Skeletal muscle tissue (tissue), 4 donors: Measurements from ENCODE around the gene TPST2. TPM values are rescaled to one million over a fixed set of nuclear protein-coding genes. Genes with fewer than 3 reads are reported as not detected.

Experiments used
- H3K27ac ChIP-seq: one replicate; pipeline ENCODE4 v1.7.0; 2013; ENCODE audit warnings: mild to moderate bottlenecking, low read depth, low read length, inconsistent platforms
- H3K27me3 ChIP-seq, 3 donors: one replicate each; pipeline ENCODE4 v1.7.0; 2013; ENCODE audit warnings: low read length in 3 of 3; ENCODE audit not compliant: control insufficient read depth in 3 of 3, insufficient read depth in 3 of 3
- H3K36me3 ChIP-seq, 3 donors: one replicate each; pipeline ENCODE4 v1.7.0; 2013; ENCODE audit warnings: low read length in 3 of 3; ENCODE audit not compliant: control insufficient read depth in 3 of 3, insufficient read depth in 3 of 3
- H3K4me1 ChIP-seq, 3 donors: one replicate each; pipeline ENCODE4 v1.7.0; 2013; ENCODE audit warnings: low read length in 3 of 3, mild to moderate bottlenecking in 3 of 3; ENCODE audit not compliant: control insufficient read depth in 3 of 3, insufficient read depth in 3 of 3
- H3K4me3 ChIP-seq, 3 donors: one replicate each; pipeline ENCODE4 v1.7.0; 2013; ENCODE audit warnings: low read length in 3 of 3
- H3K9ac ChIP-seq, 3 donors: one replicate each; pipeline ENCODE4 v1.7.0; 2013; ENCODE audit warnings: low read length in 3 of 3, mild to moderate bottlenecking in 3 of 3, moderate library complexity in 2 of 3, low read depth in 1 of 3
- H3K9me3 ChIP-seq, 3 donors: one replicate each; pipeline ENCODE4 v1.7.0; 2013; ENCODE audit warnings: low read length in 3 of 3; ENCODE audit not compliant: control insufficient read depth in 3 of 3
- total RNA-seq: library from RNA; depleted of rRNA; stranded (reverse); fragments of >200 nt; gene quantifications from one replicate; pipeline ENCODE4 v1.2.3, GENCODE V29; 2014
- donor health status: Osteomylitis.

TPST2 gene
- total RNA-seq, 1 donor from 2014 or later: 6.8 TPM

DNA sequence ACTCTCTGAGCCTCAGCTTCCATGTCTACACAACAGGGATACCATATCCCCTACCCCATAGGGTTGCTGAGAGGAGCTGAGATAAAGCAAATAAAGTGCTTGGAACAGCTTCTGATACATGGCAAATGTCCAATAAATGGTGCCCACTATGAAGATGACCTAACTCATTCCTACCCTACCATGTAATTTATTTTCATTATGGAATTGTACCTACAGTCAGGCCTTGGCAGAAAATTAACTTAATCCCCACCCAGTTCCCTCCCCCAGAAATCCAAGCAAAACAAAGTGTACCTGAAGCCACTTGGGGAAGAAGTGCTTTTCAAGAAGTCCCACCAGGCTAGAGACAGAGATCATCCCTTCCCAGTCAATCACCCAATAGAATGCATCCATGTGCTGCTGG is 95.4 kb downstream of the TPST2 start:
- no peaks in the 10 kb centered on the region for H3K27me3 ChIP-seq
- H3K27ac ChIP-seq: no peak overlapping the region
- no peak overlapping the region for H3K4me3 ChIP-seq
- peaks cover 72 to 82% (median 82%) of the 10 kb centered on the region in 3 donors for H3K36me3 ChIP-seq
- H3K4me1 ChIP-seq: peaks cover 0 to 8% (median 5%) of the 10 kb centered on the region in 3 donors
- no peak overlapping the region for H3K9ac ChIP-seq
- H3K9me3 ChIP-seq: no peaks in the 10 kb centered on the region

DNA sequence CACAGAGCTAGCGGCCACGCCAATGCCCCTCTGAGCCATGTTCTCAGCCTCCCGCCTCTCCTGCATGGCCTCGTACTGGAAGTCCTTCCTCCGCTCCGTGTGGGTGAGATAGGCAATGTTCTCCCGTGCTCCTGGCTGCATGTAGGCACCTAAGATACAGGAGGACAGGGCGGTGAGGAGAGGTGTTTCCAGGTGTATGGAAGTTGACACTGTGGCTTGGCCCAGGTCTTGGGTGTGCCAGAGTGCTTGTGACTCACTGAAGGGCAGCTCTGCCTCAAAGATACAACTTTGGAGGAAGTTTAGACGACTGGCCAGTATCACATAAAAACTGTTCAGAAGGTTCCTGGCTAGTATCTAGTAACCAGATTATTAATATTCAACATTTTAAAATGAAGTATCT is 97.7 kb downstream of the TPST2 start:
- H3K4me3 ChIP-seq: no peak overlapping the region
- H3K9ac ChIP-seq: no peak overlapping the region
- H3K27ac ChIP-seq: no peak overlapping the region
- no peaks in the 10 kb centered on the region for H3K4me1 ChIP-seq
- H3K27me3 ChIP-seq: no peaks in the 10 kb centered on the region
- H3K36me3 ChIP-seq: peaks cover 79 to 92% (median 86%) of the 10 kb centered on the region in 3 donors
- H3K9me3 ChIP-seq: no peaks in the 10 kb centered on the region

DNA sequence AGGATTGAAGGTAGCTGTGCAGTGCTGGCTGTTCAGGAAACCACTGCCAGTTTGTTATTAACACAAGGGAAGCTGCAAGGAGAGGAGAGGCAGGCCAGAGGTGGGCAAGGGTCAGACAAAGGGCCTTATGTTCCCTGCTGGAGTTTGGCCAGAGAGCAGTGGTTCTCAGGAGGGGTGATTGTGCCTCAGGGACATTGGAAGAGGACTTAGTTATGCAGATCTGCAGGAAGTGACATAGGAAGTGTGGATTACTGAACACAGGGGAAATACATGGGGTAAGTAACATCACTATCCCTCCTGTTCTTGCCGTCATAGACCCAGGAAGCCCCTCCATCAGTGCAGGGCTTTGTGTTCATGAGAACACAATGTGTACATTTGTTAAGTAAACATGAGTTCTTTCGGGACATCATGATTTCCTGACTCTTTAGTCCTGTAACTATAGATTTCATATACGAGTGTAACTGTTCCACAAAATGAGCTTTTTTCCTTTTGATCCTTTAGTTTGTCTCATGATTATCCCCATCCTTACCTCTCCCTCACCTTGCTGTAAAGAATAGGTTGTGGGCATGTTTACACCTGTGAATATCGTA is 100.4 kb downstream of the TPST2 start:
- Histone ChIP-seq H3K4me1 (peaks cover 7 to 11% (median 7%) of the 10 kb centered on the region in 3 donors), H3K4me3 (no peak overlapping the region), H3K27ac (no peak overlapping the region), H3K36me3 (peaks cover 58 to 70% (median 65%) of the 10 kb centered on the region in 3 donors), H3K9ac (no peak overlapping the region), H3K27me3 (no peaks in the 10 kb centered on the region), H3K9me3 (no peaks in the 10 kb centered on the region)

DNA sequence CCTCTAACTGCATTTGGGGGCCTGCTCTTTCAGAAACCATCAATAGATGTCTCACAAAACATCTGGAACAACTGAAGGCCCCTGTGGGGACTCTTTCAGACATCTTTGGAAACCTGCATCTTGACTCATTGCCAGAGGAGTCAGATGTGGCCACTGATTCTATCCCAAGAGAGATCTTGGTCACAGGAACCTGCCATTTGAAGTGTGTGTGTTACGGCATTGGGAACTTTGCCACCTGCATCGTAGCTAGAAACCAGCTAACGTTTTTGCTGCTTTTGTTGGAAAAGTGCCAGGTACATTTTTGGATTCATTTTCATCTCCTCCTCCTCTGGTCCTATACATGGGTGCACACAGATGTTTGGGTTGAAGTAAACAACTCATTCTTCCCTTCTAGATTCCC is 101.9 kb downstream of the TPST2 start:
- H3K4me3 ChIP-seq: no peak overlapping the region
- no peaks in the 10 kb centered on the region for H3K27me3 ChIP-seq
- peaks cover 13 to 18% (median 18%) of the 10 kb centered on the region in 3 donors for H3K4me1 ChIP-seq
- peaks cover 44 to 56% (median 51%) of the 10 kb centered on the region in 3 donors for H3K36me3 ChIP-seq
- H3K27ac ChIP-seq: no peak overlapping the region
- no peaks in the 10 kb centered on the region for H3K9me3 ChIP-seq
- H3K9ac ChIP-seq: no peak overlapping the region

DNA sequence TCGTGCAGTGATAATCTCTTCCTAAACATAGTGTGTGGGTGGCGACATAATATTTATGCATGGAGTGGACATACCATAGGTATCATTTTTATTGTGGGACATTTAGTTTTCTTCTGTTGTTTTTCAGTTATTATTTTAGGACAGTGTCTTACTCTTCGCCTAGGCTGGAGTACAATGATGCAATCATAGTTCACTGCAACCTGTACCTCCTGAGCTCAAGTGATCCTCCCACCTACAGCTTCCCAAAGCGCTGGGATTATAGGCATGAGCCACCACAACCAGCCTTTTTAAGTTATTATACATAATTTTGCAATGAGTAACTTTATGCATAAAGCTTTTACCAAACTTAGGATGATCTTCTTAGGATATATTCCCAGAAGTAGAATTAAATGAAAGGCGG is 103.5 kb downstream of the TPST2 start:
- Histone ChIP-seq H3K4me3 (no peak overlapping the region), H3K4me1 (peaks cover 24 to 34% (median 34%) of the 10 kb centered on the region in 3 donors), H3K36me3 (peaks cover 32 to 45% (median 41%) of the 10 kb centered on the region in 3 donors), H3K27ac (no peak overlapping the region), H3K9ac (no peak overlapping the region), H3K27me3 (no peaks in the 10 kb centered on the region), H3K9me3 (no peaks in the 10 kb centered on the region)

DNA sequence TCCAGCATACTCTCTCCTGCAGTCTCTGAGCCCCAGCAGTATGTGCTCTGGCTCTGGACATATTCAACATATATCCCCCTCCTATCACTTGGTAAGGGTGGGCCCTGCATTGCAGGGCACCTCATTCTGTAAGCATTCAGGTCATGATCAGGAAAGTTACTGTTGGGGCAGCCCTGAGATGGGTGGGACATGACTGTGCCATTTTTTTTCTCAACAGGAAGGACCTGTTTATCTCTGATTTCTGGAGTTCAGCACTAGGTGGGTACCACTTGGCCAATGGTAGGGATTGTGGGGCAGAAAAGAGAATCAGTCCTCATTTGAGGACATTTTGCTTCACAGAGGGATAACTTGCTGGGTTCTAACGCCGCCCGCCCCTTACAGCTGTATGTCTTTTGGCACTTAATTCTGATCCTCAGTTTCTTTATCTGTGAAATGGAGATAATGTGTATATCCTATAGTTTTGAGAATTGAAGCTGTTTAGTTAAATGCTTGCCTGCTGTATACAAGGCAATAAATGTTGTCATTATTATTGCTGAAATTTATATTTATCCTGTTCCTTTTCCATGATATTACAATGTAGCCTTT is 104.0 kb downstream of the TPST2 start:
- H3K9me3 ChIP-seq: no peaks in the 10 kb centered on the region
- no peak overlapping the region for H3K9ac ChIP-seq
- peaks cover 29 to 39% (median 39%) of the 10 kb centered on the region in 3 donors for H3K4me1 ChIP-seq
- H3K4me3 ChIP-seq: no peak overlapping the region
- H3K36me3 ChIP-seq: peaks cover 28 to 45% (median 38%) of the 10 kb centered on the region in 3 donors
- H3K27me3 ChIP-seq: no peaks in the 10 kb centered on the region
- no peak overlapping the region for H3K27ac ChIP-seq

DNA sequence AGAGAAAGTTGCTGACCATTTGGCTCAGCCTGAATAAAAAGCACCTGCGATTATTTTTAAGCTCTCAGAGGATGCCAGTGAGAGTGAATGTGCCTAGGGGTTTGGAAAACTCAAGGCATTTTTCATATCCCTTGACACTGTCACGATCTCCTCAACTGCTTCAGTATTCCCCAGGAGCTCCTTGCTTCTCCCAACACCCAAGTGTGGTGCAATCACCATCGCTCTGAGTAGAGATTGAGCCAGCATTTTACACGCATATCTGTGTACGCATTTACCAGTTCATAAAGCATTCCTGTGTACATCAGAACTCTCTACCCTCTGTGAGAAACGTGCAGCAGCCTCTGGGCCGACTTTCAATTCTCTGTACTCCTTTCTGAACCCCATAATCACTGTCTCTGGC is 104.9 kb downstream of the TPST2 start:
- peak overlapping the region; percentile 98 for H3K27ac ChIP-seq
- peaks cover 23 to 41% (median 38%) of the 10 kb centered on the region in 3 donors for H3K36me3 ChIP-seq
- H3K27me3 ChIP-seq: no peaks in the 10 kb centered on the region
- H3K9ac ChIP-seq: peak overlapping the region; percentile 43 to 99 (median 98)
- H3K9me3 ChIP-seq: no peaks in the 10 kb centered on the region
- H3K4me1 ChIP-seq: peaks cover 36 to 48% (median 48%) of the 10 kb centered on the region in 3 donors
- peak overlapping the region in 1 of 3 donors; percentile 99 for H3K4me3 ChIP-seq

DNA sequence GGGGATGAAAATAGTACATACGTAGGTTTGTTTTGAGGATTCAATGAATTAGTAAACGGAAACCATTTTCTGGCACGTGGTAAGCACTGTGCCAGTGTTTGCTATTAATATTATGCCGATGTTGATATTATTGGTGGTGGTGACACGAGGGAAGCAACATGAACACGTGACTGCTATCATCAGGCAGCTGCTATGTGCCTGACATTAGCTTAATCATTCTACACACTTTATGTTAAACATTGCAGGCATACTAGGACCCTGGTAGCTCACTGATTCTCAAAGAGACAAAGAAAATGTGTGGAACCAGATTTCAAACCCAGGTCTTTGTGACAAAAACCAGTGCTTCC is 105.6 kb downstream of the TPST2 start:
- H3K9ac ChIP-seq: peak overlapping the region; percentile 43 to 99 (median 98)
- H3K4me1 ChIP-seq: peaks cover 38 to 55% (median 54%) of the 10 kb centered on the region in 3 donors
- H3K27ac ChIP-seq: peak overlapping the region; percentile 98

DNA sequence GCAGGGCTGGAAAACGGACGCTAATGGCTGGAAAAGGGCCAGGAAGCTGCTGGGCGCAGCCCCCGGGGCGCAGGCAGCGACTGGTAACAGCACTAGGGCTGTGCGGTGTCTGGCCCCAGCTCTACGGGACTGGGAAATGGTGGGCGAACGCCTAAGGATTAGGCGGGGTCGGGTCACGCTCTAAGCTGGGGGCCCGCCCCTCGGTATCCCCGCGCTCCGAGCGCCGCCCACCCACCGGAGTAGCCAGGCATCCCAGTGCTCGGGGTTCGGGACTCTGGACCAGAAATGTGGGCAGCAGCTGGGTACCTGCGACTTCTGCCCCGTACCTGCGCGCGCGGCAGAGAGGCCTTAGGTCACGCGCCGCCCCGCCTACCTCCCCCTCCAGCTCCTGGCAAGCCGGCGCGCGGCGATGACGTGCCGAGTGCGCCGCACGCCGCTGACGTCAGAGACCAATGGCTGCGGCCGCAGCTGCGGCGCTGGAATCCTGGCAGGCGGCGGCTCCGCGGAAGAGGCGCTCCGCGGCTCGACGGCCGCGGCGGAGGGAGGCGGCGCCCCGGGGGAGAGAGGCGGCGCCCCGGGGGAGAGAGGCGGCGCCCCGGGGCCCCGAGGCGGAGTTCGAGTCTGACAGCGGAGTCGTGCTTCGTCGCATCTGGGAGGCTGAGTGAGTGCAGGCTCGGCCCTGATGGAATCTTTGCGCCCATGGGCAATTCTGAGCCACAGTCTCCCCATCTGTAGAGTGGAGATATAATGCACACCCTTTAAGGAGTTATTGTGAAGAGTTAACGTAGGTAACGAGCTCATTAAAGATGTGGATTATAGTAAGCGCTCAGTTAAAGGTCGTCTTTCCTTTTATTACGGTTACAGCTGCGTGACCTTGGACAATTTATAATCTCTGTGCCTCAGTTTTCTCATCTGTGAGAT is 106.2 kb downstream of the TPST2 start, which contains the start of the genes HPS4 and SRRD:
HPS4 (minus strand) TSS at position 345 of the 921 bp plus-strand sequence. CDS start 2,021 bp downstream, outside the sequence.
SRRD (plus strand) TSS at position 439 of the 921 bp plus-strand sequence; CDS start at position 453, 14 bp downstream.
- peaks cover 38 to 59% (median 58%) of the 10 kb centered on the region in 3 donors for H3K4me1 ChIP-seq
- H3K9me3 ChIP-seq: no peaks in the 10 kb centered on the region
- peaks cover 10 to 28% (median 24%) of the 10 kb centered on the region in 3 donors for H3K36me3 ChIP-seq
- peak within 1 kb of the TSS; percentile 98 to 99 (median 98) for H3K9ac ChIP-seq
- H3K27me3 ChIP-seq: no peaks in the 10 kb centered on the region
- peak within 1 kb of the TSS; percentile 98 for H3K27ac ChIP-seq
- peak within 1 kb of the TSS; percentile 94 to 99 (median 96) for H3K4me3 ChIP-seq

More for the DNA sequence above, 105.6 kb downstream of the TPST2 start:
- H3K4me3 ChIP-seq: peak overlapping the region; percentile 94 to 99 (median 96)
- no peaks in the 10 kb centered on the region for H3K9me3 ChIP-seq
- peaks cover 16 to 34% (median 31%) of the 10 kb centered on the region in 3 donors for H3K36me3 ChIP-seq
- no peaks in the 10 kb centered on the region for H3K27me3 ChIP-seq
